ENCODE results near the gene SRGAP2B.
"Not testable (repeated sequence)": the region's sequence is repeated elsewhere in the genome, so short reads cannot be mapped to it uniquely, and the experiment has no call there.

The SRGAP2B gene

DNA sequence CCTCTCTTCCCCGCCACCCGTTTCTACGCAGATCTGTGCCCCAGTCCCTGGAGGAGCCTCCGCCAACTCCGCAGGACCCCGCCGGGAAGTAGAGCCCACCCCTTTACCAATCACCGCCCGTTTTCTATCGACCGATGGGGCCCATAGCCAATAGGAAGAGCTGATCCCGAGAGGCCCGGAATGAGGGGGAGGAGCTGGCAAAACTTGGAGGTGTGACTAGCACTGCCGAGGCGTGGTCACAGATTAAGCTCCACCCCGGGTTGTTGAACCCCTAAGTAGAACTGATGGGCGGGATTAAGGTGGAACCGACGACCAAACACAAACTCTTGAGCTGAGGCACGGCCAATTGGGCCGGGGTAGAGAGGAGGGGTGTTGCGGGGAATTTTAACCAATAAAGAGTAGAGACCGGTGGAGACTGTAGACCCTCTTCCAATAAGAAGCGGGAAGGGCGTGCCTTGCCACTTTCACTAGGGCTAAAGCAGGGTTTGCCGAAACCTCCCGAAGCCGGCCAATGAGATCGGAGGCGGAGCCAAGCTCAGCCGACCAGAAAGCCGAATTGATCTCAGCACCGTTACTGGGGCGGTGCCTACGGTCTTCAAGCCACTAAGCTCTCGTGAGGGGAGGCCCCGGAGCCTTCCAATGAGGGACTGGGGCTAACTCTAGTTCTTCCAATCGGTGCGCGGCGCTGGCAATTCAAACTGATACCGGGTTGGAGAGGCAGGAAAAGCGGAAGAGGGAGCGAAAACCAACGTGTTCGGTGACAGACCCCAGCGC lies at the start of gene SRGAP2B, which contains the start of gene FAM72D:
Gene SRGAP2B, minus strand, starts transcription at position 45 of the 774 bp plus-strand sequence. CDS start 2,427 bp downstream, outside the sequence.
Gene FAM72D, plus strand, starts transcription at position 691 of the 774 bp plus-strand sequence. CDS start 874 bp downstream, outside the sequence.
- TF ChIP-seq MAX (IDR thresholded peaks at IDR 0.05); NFIC (IDR thresholded peaks at IDR 0.05); FOXM1 (IDR thresholded peaks at IDR 0.05; ENCODE audit: borderline replicate concordance, low read depth): not testable (repeated sequence)

All from Ishikawa (cell line).